ENCODE results near the gene MRFAP1L1.

DNA sequence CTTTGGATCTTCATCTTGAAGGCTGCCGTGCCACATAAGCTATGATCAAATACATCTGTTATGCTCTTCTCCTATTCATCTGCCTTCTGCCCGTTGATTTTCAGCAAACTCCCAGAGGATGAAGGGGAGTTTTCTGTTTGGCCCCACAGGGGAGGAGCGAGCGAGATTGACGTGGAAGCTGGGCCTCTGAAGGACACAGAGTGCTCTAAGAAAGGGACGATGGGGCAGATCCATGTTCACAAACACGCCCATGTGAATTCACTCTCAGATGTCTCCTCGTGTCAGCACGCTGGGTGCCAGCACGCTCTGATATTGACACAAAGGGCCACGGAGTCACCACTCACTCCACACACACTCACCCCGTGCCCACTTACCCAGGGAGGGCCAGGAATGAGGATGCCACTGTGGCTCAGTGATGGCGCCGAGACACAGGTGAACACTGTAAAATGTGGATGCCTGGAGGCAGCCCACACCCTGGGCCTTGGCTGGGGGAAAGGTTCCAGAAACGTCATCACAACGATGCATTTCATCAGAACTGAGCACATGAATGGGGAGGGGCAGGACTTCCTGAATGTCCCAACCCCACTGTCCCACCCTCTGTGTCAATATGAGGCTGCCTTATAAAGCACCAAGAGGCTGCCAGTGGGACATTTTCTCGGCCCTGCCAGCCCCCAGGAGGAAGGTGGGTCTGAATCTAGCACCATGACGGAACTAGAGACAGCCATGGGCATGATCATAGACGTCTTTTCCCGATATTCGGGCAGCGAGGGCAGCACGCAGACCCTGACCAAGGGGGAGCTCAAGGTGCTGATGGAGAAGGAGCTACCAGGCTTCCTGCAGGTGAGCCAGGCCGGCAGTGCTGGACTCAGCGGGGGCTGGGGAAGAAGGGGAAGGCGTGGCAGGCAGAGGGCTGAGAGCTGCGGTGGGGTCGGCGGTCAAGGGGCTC lies 16.2 kb downstream of the MRFAP1L1 start, which contains the start of gene S100P:
- TF ChIP-seq TARDBP (IDR thresholded peaks at IDR 0.05) (no peak), SP1 (IDR thresholded peaks at IDR 0.05) (no peak), NFRKB (IDR thresholded peaks at IDR 0.05) (no peak), BHLHE40 (IDR thresholded peaks at IDR 0.05; ENCODE audit: borderline replicate concordance) (no peak), ELF4 (IDR thresholded peaks at IDR 0.05) (no peak)

All from HEK293T (cell line).